Activated CD4-positive, CD25-positive, alpha-beta regulatory T cell (primary cell): ENCODE results near the gene ACTL6B.

Source experiments
- DNase-seq, 4 experiments: peaks; one replicate each; lab custom pipeline; 2025; lab: John Stamatoyannopoulos, UW

Gene ACTL6B

GRCh38 chr7:100599911-100600729 lies 56.1 kb downstream of the ACTL6B start:
- DNase-seq = no peak

- no peak for DNase-seq
Measured at GRCh38 chr7:100598425-100598824, 57.8 kb downstream of the ACTL6B start.

DNA sequence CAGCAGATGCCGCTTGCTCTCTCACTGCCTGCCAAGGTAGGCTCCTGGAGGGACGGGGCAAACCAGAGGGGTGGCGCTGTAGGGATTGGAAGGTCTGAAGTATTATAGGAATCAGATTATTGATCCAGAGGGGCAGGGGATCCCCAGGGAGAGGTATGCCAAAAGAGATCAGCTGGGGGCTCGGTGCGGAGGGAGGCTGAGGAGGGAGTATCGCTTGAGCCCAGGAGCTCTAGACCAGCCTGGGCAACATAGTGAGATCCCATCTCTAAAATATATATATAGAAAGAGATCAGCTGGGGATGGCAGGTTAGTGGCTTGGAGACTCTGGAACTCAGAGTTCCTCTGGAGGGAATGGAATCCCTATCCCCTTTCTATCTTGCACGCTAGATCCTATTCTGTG lies 61.1 kb downstream of the ACTL6B start:
- DNase-seq = no peak
